Gastrocnemius medialis (tissue), 4 donors: ENCODE results near the gene SRRM5. TPM values are rescaled to one million over a fixed set of nuclear protein-coding genes. Genes with fewer than 3 reads are reported as not detected.

Experiments
- ATAC-seq, 2 donors: fragments of 150-250 bp; one replicate each; pipeline ENCODE4 v1.9.1; 2016
- DNase-seq, 2 donors: peaks; one replicate each; pipeline ENCODE4 v3.0.0-alpha.2; 2019
- H3K27ac ChIP-seq, 4 donors: fragments of 200-600 bp; sonication (generic); 1 replicate in 1 of 4; 2 replicates in 3 of 4; pipeline ENCODE4 v1.5.1; 2016 to 2018; ENCODE audit warnings: mild to moderate bottlenecking in 2 of 4, moderate library complexity in 1 of 4
- H3K27me3 ChIP-seq, 3 donors: fragments of 200-600 bp; sonication (generic) in 2 of 3; 1 replicate in 1 of 3; 2 replicates in 2 of 3; pipeline versions ENCODE4 v1.5.1 to v1.6.0; 2016 to 2019; ENCODE audit warnings: mild to moderate bottlenecking in 1 of 3, moderate library complexity in 1 of 3
- H3K36me3 ChIP-seq, 2 donors: fragments of 200-600 bp; sonication (generic) in 1 of 2; one replicate each; pipeline ENCODE4 v1.5.1; 2017 to 2018
- H3K4me1 ChIP-seq, 2 donors: fragments of 200-600 bp; sonication (generic) in 1 of 2; one replicate each; pipeline ENCODE4 v1.5.1; 2016 to 2017; ENCODE audit warnings: mild to moderate bottlenecking in 2 of 2
- H3K4me3 ChIP-seq, 4 donors: fragments of 200-600 bp; sonication (generic) in 3 of 4; 1 replicate in 1 of 4; 2 replicates in 3 of 4; pipeline ENCODE4 v1.5.1; 2016 to 2019; ENCODE audit warnings: mild to moderate bottlenecking in 2 of 4
- H3K9me3 ChIP-seq, 3 donors: fragments of 200-600 bp; sonication (generic) in 2 of 3; 1 replicate in 1 of 3; 2 replicates in 2 of 3; pipeline ENCODE4 v1.5.1; 2016 to 2019
- CTCF ChIP-seq, 5 experiments: fragments of 450-650 bp in 3 of 5; fragments of 200-600 bp in 2 of 5; sonication (generic) in 2 of 5; IDR thresholded peaks in 4 of 5; conservative IDR thresholded peaks in 1 of 5; 1 replicate in 4 of 5; 2 replicates in 1 of 5; pipeline ENCODE4 v1.5.1; 2016 to 2019; ENCODE audit warnings: antibody characterized with exemption in 5 of 5, mild to moderate bottlenecking in 3 of 5, moderate library complexity in 3 of 5
- POLR2A ChIP-seq, 2 donors: fragments of 450-650 bp; IDR thresholded peaks; one replicate each; pipeline ENCODE4 v1.6.1; 2017; ENCODE audit warnings: antibody characterized with exemption in 2 of 2, mild to moderate bottlenecking in 2 of 2, moderate library complexity in 2 of 2
- in situ Hi-C, 4 donors: fragments of 200-750 bp; cut with MboI; loops; one replicate each; pipeline versions ENCODE4 v1.15.0 to v1.8.0; 2017; ENCODE audit warnings: low sequenced_read_pairs in 4 of 4
- intact Hi-C: fragments of 100-400 bp; cut with DNase I; formaldehyde crosslinking; loops from one replicate; pipeline ENCODE4 v1.15.1; 2023; ENCODE audit warnings: low total_unique reads
- total RNA-seq, 4 donors: library from RNA; depleted of rRNA; stranded (reverse); fragments of >200 nt; gene quantifications; one replicate each; pipeline versions ENCODE4 v1.1.0 to v1.2.3, GENCODE V29; 2016

The SRRM5 gene
- total RNA-seq, 4 donors from 2014 or later, result 0.09 to 0.49 (median 0.25) TPM; not detected in 1

GRCh38 chr19:43619262-43620060 is 7.6 kb downstream of the SRRM5 start, which contains the start of gene ZNF428:
Gene ZNF428 (minus strand): TSS chr19:43619629. CDS start chr19:43614304, 5,325 bp downstream.
- TF ChIP-seq POLR2A (IDR thresholded peaks at IDR 0.05) (peak; percentile 75 to 77), CTCF (IDR thresholded peaks at IDR 0.05 in 4 of 5, conservative IDR thresholded peaks at IDR 0.05 in 1 of 5) (no peak)
- DNase-seq (peak; percentile 70 to 84), ATAC-seq (peak; percentile 88 to 91)
- peaks cover 8 to 19% of the 10 kb centered on the region in 2 donors for H3K4me1 ChIP-seq
- H3K27ac ChIP-seq, result peak within 1 kb of the TSS; percentile 90 to 96 (median 94)
- H3K9me3 ChIP-seq, result no peaks in the 10 kb centered on the region
- intact Hi-C loops, result loop anchor here (1.0 to 5.0 kb wide), 3 partner anchors 19 to 47 kb away; partner anchors contain the start of genes CADM4, IRGQ and ZNF576
- H3K36me3 ChIP-seq, result no peaks in the 10 kb centered on the region
- in situ Hi-C loops, result no loop called here
- H3K27me3 ChIP-seq, result no peaks in the 10 kb centered on the region
- peak within 1 kb of the TSS; percentile 82 to 99 (median 90) for H3K4me3 ChIP-seq

- no peak for ATAC-seq
- Histone ChIP-seq H3K27ac (peak overlapping the region; percentile 90 to 96 (median 94)), H3K4me1 (peaks cover 8 to 19% of the 10 kb centered on the region in 2 donors), H3K36me3 (no peaks in the 10 kb centered on the region), H3K4me3 (peak overlapping the region; percentile 82 to 99 (median 90)), H3K27me3 (no peaks in the 10 kb centered on the region), H3K9me3 (no peaks in the 10 kb centered on the region)
- TF ChIP-seq POLR2A (IDR thresholded peaks at IDR 0.05) (no peak), CTCF (IDR thresholded peaks at IDR 0.05 in 4 of 5, conservative IDR thresholded peaks at IDR 0.05 in 1 of 5) (no peak)
- DNase-seq, result no peak
- intact Hi-C loops, result loop anchor here (2.0 kb wide), 1 partner anchor 18 kb away; the partner anchor contains the start of gene CADM4
- in situ Hi-C loops, result no loop called here
Observed at GRCh38 chr19:43620061-43621001, 8.4 kb downstream of the SRRM5 start.

GRCh38 chr19:43622070-43622469 is 10.2 kb downstream of the SRRM5 start:
- Histone ChIP-seq H3K4me3 (no peak overlapping the region), H3K9me3 (no peaks in the 10 kb centered on the region), H3K27ac (no peak overlapping the region), H3K36me3 (no peaks in the 10 kb centered on the region), H3K4me1 (peaks cover 8 to 19% of the 10 kb centered on the region in 2 donors), H3K27me3 (no peaks in the 10 kb centered on the region)
- intact Hi-C loops, result no loop called here
- TF ChIP-seq CTCF (IDR thresholded peaks at IDR 0.05 in 4 of 5, conservative IDR thresholded peaks at IDR 0.05 in 1 of 5), result no peak
- no peak for TF ChIP-seq POLR2A (IDR thresholded peaks at IDR 0.05)
- ATAC-seq (no peak), DNase-seq (no peak)
- in situ Hi-C loops, result no loop called here

- Histone ChIP-seq H3K27me3 (no peaks in the 10 kb centered on the region), H3K27ac (no peak overlapping the region), H3K4me3 (no peak overlapping the region), H3K4me1 (peaks cover 8 to 19% of the 10 kb centered on the region in 2 donors), H3K9me3 (no peaks in the 10 kb centered on the region), H3K36me3 (no peaks in the 10 kb centered on the region)
- in situ Hi-C loops, result no loop called here
- intact Hi-C loops, result no loop called here
- DNase-seq, result no peak
- TF ChIP-seq CTCF (IDR thresholded peaks at IDR 0.05 in 4 of 5, conservative IDR thresholded peaks at IDR 0.05 in 1 of 5), result no peak
- TF ChIP-seq POLR2A (IDR thresholded peaks at IDR 0.05), result no peak
- ATAC-seq, result no peak
Observed at GRCh38 chr19:43622956-43623355, 11.1 kb downstream of the SRRM5 start.
